ENCODE results near the gene SARS2.

The SARS2 gene

GRCh38 chr19:38868551-38868950 lies 62.0 kb downstream of the SARS2 start:
- no peak for DNase-seq (ENCODE audit: low read depth in 1 of 2, low spot score in 1 of 2)

DNA sequence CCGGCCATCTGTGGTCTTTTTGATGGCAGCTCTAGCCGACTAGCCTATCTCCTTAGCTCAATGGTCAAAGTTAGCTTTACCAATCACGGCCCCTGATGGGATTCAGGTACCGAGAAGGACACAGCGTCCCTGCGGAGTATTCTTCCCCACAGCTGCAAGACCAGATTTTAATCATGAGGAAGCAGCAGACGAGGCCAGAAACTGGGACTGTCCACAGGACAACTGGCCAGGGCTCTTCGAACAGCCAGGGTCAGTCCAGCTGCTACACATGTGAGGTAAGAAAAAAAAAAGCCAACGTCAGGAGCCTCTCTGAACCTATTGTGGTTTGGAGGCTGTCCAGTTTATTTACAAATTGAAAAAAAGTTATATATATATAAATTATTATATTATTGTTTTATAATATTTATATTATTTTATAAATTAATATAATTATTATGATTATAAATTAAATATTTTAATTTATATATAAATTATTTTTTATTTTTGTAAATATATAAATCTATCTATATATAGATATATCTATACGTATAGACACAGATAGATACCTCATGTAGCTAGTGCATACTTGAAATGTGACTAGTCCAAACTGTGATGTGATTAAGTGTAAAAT lies 63.3 kb downstream of the SARS2 start:
- no peak for DNase-seq (ENCODE audit: low read depth in 1 of 2, low spot score in 1 of 2)

Measured in activated CD4-positive, alpha-beta T cell treated with anti-CD3 and anti-CD28 coated beads, Interleukin-2, amount 50 U/mL, for 24 hours (primary cell).